ENCODE results near the gene MRPL37. TPM values are rescaled to one million over a fixed set of nuclear protein-coding genes. Genes with fewer than 3 reads are reported as not detected.

Gene MRPL37
- total RNA-seq, 2 donors from 2014 or later, result 73.7 to 91.5 TPM

- Histone ChIP-seq H3K4me1 (replicated peaks) (no peaks in the 10 kb centered on the region), H3K36me3 (no peaks in the 10 kb centered on the region), H3K4me3 (no peak overlapping the region), H3K9me3 (no peaks in the 10 kb centered on the region), H3K27me3 (replicated peaks; ENCODE audit: insufficient read depth) (no peaks in the 10 kb centered on the region), H3K27ac (no peak overlapping the region)
- no peak for DNase-seq (ENCODE audit: low spot score)
- TF ChIP-seq POLR2AphosphoS5 (IDR thresholded peaks at IDR 0.05) (no peak), POLR2A (IDR thresholded peaks at IDR 0.05) (no peak)
- TF ChIP-seq, protein P1, sequence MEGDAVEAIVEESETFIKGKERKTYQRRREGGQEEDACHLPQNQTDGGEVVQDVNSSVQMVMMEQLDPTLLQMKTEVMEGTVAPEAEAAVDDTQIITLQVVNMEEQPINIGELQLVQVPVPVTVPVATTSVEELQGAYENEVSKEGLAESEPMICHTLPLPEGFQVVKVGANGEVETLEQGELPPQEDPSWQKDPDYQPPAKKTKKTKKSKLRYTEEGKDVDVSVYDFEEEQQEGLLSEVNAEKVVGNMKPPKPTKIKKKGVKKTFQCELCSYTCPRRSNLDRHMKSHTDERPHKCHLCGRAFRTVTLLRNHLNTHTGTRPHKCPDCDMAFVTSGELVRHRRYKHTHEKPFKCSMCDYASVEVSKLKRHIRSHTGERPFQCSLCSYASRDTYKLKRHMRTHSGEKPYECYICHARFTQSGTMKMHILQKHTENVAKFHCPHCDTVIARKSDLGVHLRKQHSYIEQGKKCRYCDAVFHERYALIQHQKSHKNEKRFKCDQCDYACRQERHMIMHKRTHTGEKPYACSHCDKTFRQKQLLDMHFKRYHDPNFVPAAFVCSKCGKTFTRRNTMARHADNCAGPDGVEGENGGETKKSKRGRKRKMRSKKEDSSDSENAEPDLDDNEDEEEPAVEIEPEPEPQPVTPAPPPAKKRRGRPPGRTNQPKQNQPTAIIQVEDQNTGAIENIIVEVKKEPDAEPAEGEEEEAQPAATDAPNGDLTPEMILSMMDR (IDR thresholded peaks at IDR 0.05), result no peak
- WGBS, result 77% methylated on average over 16 of the region's 16 CpGs
- intact Hi-C loops (cut with DNase I), result no loop called here
These were observed 59.7 kb downstream of the MRPL37 start for GRCh38 chr1:54259546-54260140.

GRCh38 chr1:54260810-54261209 lies 60.8 kb downstream of the MRPL37 start:
- intact Hi-C loops (cut with DNase I), result no loop called here
- 85% methylated on average over 10 of the region's 10 CpGs for WGBS
- TF ChIP-seq POLR2AphosphoS5 (IDR thresholded peaks at IDR 0.05) (no peak), POLR2A (IDR thresholded peaks at IDR 0.05) (no peak)
- TF ChIP-seq, protein P1 (IDR thresholded peaks at IDR 0.05), result no peak
- no peaks in the 10 kb centered on the region for H3K36me3 ChIP-seq
- no peak overlapping the region for H3K4me3 ChIP-seq
- DNase-seq (ENCODE audit: low spot score), result no peak
- no peaks in the 10 kb centered on the region for H3K27me3 ChIP-seq (replicated peaks; ENCODE audit: insufficient read depth)
- no peak overlapping the region for H3K27ac ChIP-seq
- no peaks in the 10 kb centered on the region for H3K9me3 ChIP-seq
- H3K4me1 ChIP-seq (replicated peaks), result no peaks in the 10 kb centered on the region

GRCh38 chr1:54262244-54262643 lies 62.3 kb downstream of the MRPL37 start:
- Histone ChIP-seq H3K4me1 (replicated peaks) (no peaks in the 10 kb centered on the region), H3K27ac (no peak overlapping the region), H3K9me3 (no peaks in the 10 kb centered on the region), H3K27me3 (replicated peaks; ENCODE audit: insufficient read depth) (no peaks in the 10 kb centered on the region), H3K4me3 (no peak overlapping the region), H3K36me3 (no peaks in the 10 kb centered on the region)
- intact Hi-C loops (cut with DNase I), result no loop called here
- no peak for DNase-seq (ENCODE audit: low spot score)
- 91% methylated on average over 7 of the region's 7 CpGs for WGBS
- no peak for TF ChIP-seq POLR2A (IDR thresholded peaks at IDR 0.05)
- TF ChIP-seq, protein P1 (IDR thresholded peaks at IDR 0.05), result no peak
- no peak for TF ChIP-seq POLR2AphosphoS5 (IDR thresholded peaks at IDR 0.05)

DNA sequence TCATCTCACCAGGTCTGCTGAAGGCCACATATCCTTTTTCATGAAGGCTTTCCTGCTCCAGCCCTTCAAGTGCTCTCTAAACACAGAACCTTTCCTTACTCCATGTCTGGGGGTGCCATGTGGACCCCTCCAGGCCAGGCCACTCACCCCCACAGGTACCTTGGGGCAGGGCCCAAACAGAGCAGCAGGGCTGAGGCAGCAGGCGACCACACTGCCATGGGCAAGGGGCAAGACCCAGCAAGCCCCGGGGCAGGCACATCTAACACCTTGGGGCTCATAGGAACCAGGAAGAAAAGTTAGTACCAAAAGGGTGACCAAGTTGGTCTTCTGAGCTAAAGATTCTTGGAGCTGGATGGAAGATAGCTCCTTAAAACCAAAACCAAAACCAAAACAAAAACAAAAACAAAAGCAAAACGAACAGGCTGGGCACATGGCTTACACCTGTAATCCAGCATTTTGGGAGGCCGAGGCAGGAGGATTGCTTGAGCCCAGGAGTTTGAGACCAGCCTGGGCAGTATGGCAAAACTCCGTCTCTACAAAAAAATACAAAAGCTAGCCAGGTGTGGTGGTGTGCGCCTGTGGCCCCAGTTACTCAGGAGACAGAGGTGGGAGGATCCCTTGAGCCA lies 63.7 kb downstream of the MRPL37 start:
- Histone ChIP-seq H3K9me3 (no peaks in the 10 kb centered on the region), H3K4me1 (replicated peaks) (peaks cover 6% of the 10 kb centered on the region), H3K36me3 (no peaks in the 10 kb centered on the region), H3K27ac (no peak overlapping the region), H3K4me3 (no peak overlapping the region), H3K27me3 (replicated peaks; ENCODE audit: insufficient read depth) (no peaks in the 10 kb centered on the region)
- 62% methylated on average over 6 of the region's 6 CpGs for WGBS
- DNase-seq (ENCODE audit: low spot score), result no peak
- TF ChIP-seq, protein P1 (IDR thresholded peaks at IDR 0.05), result no peak
- TF ChIP-seq POLR2A (IDR thresholded peaks at IDR 0.05) (no peak), POLR2AphosphoS5 (IDR thresholded peaks at IDR 0.05) (no peak)
- intact Hi-C loops (cut with DNase I), result no loop called here

DNA sequence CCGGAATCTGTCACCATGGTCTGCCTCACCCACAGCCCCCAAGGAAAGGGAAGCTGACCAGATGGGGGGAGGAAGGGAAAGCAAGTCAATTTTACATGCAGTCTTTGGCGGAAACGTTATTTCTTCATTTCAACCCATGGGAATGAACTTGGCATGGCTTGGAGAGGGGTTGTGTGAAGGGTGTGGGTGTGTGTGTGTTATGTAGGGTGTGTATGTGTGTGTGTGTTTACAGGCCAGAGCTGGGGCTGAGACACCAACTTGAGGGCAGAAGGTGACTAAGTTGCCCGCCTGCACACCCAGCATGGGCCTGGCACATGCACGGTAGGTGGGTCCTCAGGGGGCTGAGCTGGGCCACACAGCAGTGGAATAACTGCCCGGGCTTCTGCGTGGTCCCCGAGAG lies 65.2 kb downstream of the MRPL37 start:
- no peak for DNase-seq (ENCODE audit: low spot score)
- WGBS, result 95% methylated on average over 8 of the region's 8 CpGs
- H3K9me3 ChIP-seq, result no peaks in the 10 kb centered on the region
- H3K27me3 ChIP-seq (replicated peaks; ENCODE audit: insufficient read depth), result no peaks in the 10 kb centered on the region
- H3K4me3 ChIP-seq, result no peak overlapping the region
- no peak for TF ChIP-seq POLR2A (IDR thresholded peaks at IDR 0.05)
- no peak for TF ChIP-seq POLR2AphosphoS5 (IDR thresholded peaks at IDR 0.05)
- TF ChIP-seq, protein P1 (IDR thresholded peaks at IDR 0.05), result no peak
- H3K27ac ChIP-seq, result no peak overlapping the region
- intact Hi-C loops (cut with DNase I), result loop anchor here (5.0 kb wide), 1 partner anchor 143 kb away; no protein-coding TSS in a partner anchor
- peaks cover 8% of the 10 kb centered on the region for H3K4me1 ChIP-seq (replicated peaks)
- H3K36me3 ChIP-seq, result no peaks in the 10 kb centered on the region

Data from prostate gland (tissue), 2 donors.